Measurements from ENCODE around the gene DNMBP. TPM values are rescaled to one million over a fixed set of nuclear protein-coding genes. Genes with fewer than 3 reads are reported as not detected.
A peak's percentile ranks its signal among the peaks of the same experiment; 100 is the strongest.
"Not testable (repeated sequence)": the region's sequence is repeated elsewhere in the genome, so short reads cannot be mapped to it uniquely, and the experiment has no call there.

The DNMBP gene
- total RNA-seq, 1 donor from 2014 or later = 47.5 TPM

GRCh38 chr10:99870123-99870730 lies 139.5 kb downstream of the DNMBP start:
- no peak for DNase-seq (ENCODE audit: low spot score, unreplicated experiment)
- TF ChIP-seq, protein P1, sequence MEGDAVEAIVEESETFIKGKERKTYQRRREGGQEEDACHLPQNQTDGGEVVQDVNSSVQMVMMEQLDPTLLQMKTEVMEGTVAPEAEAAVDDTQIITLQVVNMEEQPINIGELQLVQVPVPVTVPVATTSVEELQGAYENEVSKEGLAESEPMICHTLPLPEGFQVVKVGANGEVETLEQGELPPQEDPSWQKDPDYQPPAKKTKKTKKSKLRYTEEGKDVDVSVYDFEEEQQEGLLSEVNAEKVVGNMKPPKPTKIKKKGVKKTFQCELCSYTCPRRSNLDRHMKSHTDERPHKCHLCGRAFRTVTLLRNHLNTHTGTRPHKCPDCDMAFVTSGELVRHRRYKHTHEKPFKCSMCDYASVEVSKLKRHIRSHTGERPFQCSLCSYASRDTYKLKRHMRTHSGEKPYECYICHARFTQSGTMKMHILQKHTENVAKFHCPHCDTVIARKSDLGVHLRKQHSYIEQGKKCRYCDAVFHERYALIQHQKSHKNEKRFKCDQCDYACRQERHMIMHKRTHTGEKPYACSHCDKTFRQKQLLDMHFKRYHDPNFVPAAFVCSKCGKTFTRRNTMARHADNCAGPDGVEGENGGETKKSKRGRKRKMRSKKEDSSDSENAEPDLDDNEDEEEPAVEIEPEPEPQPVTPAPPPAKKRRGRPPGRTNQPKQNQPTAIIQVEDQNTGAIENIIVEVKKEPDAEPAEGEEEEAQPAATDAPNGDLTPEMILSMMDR (IDR thresholded peaks at IDR 0.05; ENCODE audit: unreplicated experiment) = no peak
- Mint-ChIP-seq H3K36me3 (ENCODE audit: insufficient read depth) (peaks cover 9% of the 10 kb centered on the region), H3K4me1 (ENCODE audit: low read depth) (peaks cover 14% of the 10 kb centered on the region), H3K27me3 (no peaks in the 10 kb centered on the region), H3K4me3 (ENCODE audit: low read depth) (no peak overlapping the region), H3K9me3 (ENCODE audit: low read depth) (peaks cover 19% of the 10 kb centered on the region), H3K27ac (no peak overlapping the region)

DNA sequence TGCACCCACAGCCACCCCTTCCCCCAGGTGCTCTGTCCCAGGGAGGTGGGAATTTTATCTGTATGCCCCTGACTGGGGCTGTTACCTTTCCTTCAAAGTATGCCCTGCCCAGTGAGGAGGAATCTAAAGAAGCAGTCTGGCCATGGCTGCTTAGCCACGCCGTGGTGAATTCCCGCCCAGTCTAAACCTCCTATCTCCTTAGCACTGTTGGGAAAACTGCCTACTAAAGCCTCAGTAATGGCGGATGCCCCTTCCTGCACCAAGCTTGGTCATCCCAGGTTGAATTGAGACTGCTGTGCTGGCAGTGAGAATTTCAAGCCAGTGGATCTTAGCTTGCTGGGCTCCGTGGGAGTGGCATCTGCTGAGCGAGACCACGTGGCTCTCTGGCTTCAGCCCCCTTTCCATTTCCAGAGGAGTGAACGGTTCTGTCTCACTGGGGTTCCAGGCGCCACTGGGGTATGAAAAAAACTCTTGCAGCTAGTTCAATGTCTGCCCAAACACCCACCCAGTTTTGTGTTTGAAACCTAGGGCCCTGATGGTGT lies 140.1 kb downstream of the DNMBP start:
- H3K27ac Mint-ChIP-seq = no peak overlapping the region
- H3K4me1 Mint-ChIP-seq (ENCODE audit: low read depth) = peaks cover 13% of the 10 kb centered on the region
- H3K36me3 Mint-ChIP-seq (ENCODE audit: insufficient read depth) = peaks cover 7% of the 10 kb centered on the region
- no peak overlapping the region for H3K4me3 Mint-ChIP-seq (ENCODE audit: low read depth)
- TF ChIP-seq, protein P1 (IDR thresholded peaks at IDR 0.05; ENCODE audit: unreplicated experiment) = no peak
- no peak for DNase-seq (ENCODE audit: low spot score, unreplicated experiment)
- no peaks in the 10 kb centered on the region for H3K27me3 Mint-ChIP-seq
- H3K9me3 Mint-ChIP-seq (ENCODE audit: low read depth) = peaks cover 19% of the 10 kb centered on the region

- DNase-seq (ENCODE audit: low spot score, unreplicated experiment); H3K27ac Mint-ChIP-seq; H3K36me3 Mint-ChIP-seq (ENCODE audit: insufficient read depth); H3K4me1 Mint-ChIP-seq (ENCODE audit: low read depth); H3K27me3 Mint-ChIP-seq; H3K4me3 Mint-ChIP-seq (ENCODE audit: low read depth): not testable (repeated sequence)
- peaks cover 23% of the 10 kb centered on the region for H3K9me3 Mint-ChIP-seq (ENCODE audit: low read depth)
Measured at GRCh38 chr10:99867250-99867649, 142.5 kb downstream of the DNMBP start.

- not testable (repeated sequence) for H3K27me3 Mint-ChIP-seq; H3K36me3 Mint-ChIP-seq (ENCODE audit: insufficient read depth); DNase-seq (ENCODE audit: low spot score, unreplicated experiment); H3K4me1 Mint-ChIP-seq (ENCODE audit: low read depth); H3K27ac Mint-ChIP-seq; H3K4me3 Mint-ChIP-seq (ENCODE audit: low read depth)
- H3K9me3 Mint-ChIP-seq (ENCODE audit: low read depth) = peaks cover 23% of the 10 kb centered on the region
Measured at GRCh38 chr10:99863535-99864240, 146.1 kb downstream of the DNMBP start.

GRCh38 chr10:99860466-99860865 lies 149.3 kb downstream of the DNMBP start:
- Mint-ChIP-seq H3K4me1 (ENCODE audit: low read depth) (peaks cover 3% of the 10 kb centered on the region), H3K27ac (no peak overlapping the region), H3K27me3 (peaks cover 3% of the 10 kb centered on the region), H3K9me3 (ENCODE audit: low read depth) (peaks cover 5% of the 10 kb centered on the region), H3K4me3 (ENCODE audit: low read depth) (no peak overlapping the region), H3K36me3 (ENCODE audit: insufficient read depth) (peaks cover 1% of the 10 kb centered on the region)
- no peak for DNase-seq (ENCODE audit: low spot score, unreplicated experiment)
- TF ChIP-seq, protein P1 (IDR thresholded peaks at IDR 0.05; ENCODE audit: unreplicated experiment) = no peak

GRCh38 chr10:99859585-99859984 lies 150.2 kb downstream of the DNMBP start:
- Mint-ChIP-seq H3K9me3 (ENCODE audit: low read depth) (peaks cover 3% of the 10 kb centered on the region), H3K27ac (no peak overlapping the region), H3K4me1 (ENCODE audit: low read depth) (peaks cover 3% of the 10 kb centered on the region), H3K27me3 (peaks cover 3% of the 10 kb centered on the region), H3K36me3 (ENCODE audit: insufficient read depth) (no peaks in the 10 kb centered on the region), H3K4me3 (ENCODE audit: low read depth) (no peak overlapping the region)
- TF ChIP-seq, protein P1 (IDR thresholded peaks at IDR 0.05; ENCODE audit: unreplicated experiment) = peak; percentile 58
- DNase-seq (ENCODE audit: low spot score, unreplicated experiment) = no peak

All from progenitor cell of endocrine pancreas (in vitro differentiated cells).